HEK293 (cell line): Measurements from ENCODE around the gene ZNF81.
"Not testable (repeated sequence)": the region's sequence is repeated elsewhere in the genome, so short reads cannot be mapped to it uniquely, and the experiment has no call there.

Experiments
- CTCF ChIA-PET: fragments of 350-600 bp; formaldehyde crosslinking; extraction: SDS; loops from one replicate; lab custom pipeline; 2021; ENCODE audit warnings: antibody characterized with exemption; lab: Yijun Ruan, JAX
- POLR2A ChIA-PET: fragments of 300-600 bp; formaldehyde crosslinking; extraction: SDS; loops from one replicate; lab custom pipeline; 2020; ENCODE audit warnings: antibody characterized with exemption, inconsistent platforms; lab: Yijun Ruan, JAX
- H3K27ac ChIP-seq: fragments of 200-500 bp; sonication (Bioruptor generic); 2 replicates; pipeline ENCODE4 v1.5.1; 2014; ENCODE audit warnings: low read depth, low read length, control low read depth, inconsistent platforms; ENCODE audit errors: extremely low read depth
- H3K36me3 ChIP-seq, 2 experiments: fragments of 200-500 bp in 1 of 2; sonication (Bioruptor generic) in 1 of 2; 1 replicate in 1 of 2; 2 replicates in 1 of 2; pipeline ENCODE4 v1.5.1; 2014 to 2017; ENCODE audit warnings: inconsistent platforms in 2 of 2, low read length in 2 of 2; ENCODE audit not compliant: control insufficient read depth in 2 of 2, insufficient read depth in 1 of 2
- H3K4me1 ChIP-seq: fragments of 200-500 bp; sonication (Bioruptor generic); 2 replicates; pipeline ENCODE4 v1.5.1; 2014; ENCODE audit warnings: mild to moderate bottlenecking, low read length, inconsistent platforms; ENCODE audit not compliant: control insufficient read depth, insufficient read depth
- H3K4me3 ChIP-seq: 2 replicates; pipeline ENCODE4 v1.5.1; 2011; ENCODE audit warnings: low read depth, mild to moderate bottlenecking, control low read depth, low read length, moderate library complexity
- H3K9me3 ChIP-seq: fragments of 200-500 bp; sonication (Bioruptor generic); 2 replicates; pipeline ENCODE4 v1.5.1; 2014; ENCODE audit warnings: low read depth, low read length, inconsistent platforms; ENCODE audit not compliant: control insufficient read depth, insufficient read depth
- BCL11A ChIP-seq: fragments of 450-650 bp; formaldehyde crosslinking; IDR thresholded peaks from 2 replicates; pipeline ENCODE4 v1.5.1; 2016; ENCODE audit warnings: low read depth, missing biosample characterization, missing genetic modification characterization
- BCL11B ChIP-seq: fragments of 450-650 bp; formaldehyde crosslinking; IDR thresholded peaks from 2 replicates; pipeline ENCODE4 v1.5.1; 2016; ENCODE audit warnings: low read depth, missing biosample characterization, missing genetic modification characterization
- OVOL3 ChIP-seq: fragments of 450-650 bp; formaldehyde crosslinking; IDR thresholded peaks from 2 replicates; pipeline ENCODE4 v1.5.1; 2016; ENCODE audit warnings: missing biosample characterization, missing genetic modification characterization
- PRDM10 ChIP-seq: fragments of 450-650 bp; formaldehyde crosslinking; IDR thresholded peaks from 2 replicates; pipeline ENCODE4 v1.5.1; 2016; ENCODE audit warnings: missing biosample characterization, missing genetic modification characterization
- ZNF10 ChIP-seq: fragments of 450-650 bp; formaldehyde crosslinking; IDR thresholded peaks from 2 replicates; pipeline ENCODE4 v1.5.1; 2017; ENCODE audit warnings: missing biosample characterization, missing genetic modification characterization
- ZNF280D ChIP-seq: fragments of 450-650 bp; formaldehyde crosslinking; IDR thresholded peaks from 2 replicates; pipeline ENCODE4 v1.5.1; 2016; ENCODE audit warnings: missing biosample characterization, missing genetic modification characterization
- ZNF302 ChIP-seq: fragments of 450-650 bp; formaldehyde crosslinking; IDR thresholded peaks from 2 replicates; pipeline ENCODE4 v1.5.1; 2016; ENCODE audit warnings: missing biosample characterization, missing genetic modification characterization, low read depth
- ZNF362 ChIP-seq: fragments of 450-650 bp; formaldehyde crosslinking; IDR thresholded peaks from 2 replicates; pipeline ENCODE4 v1.5.1; 2016; ENCODE audit warnings: missing biosample characterization, missing genetic modification characterization
- ZNF37A ChIP-seq: fragments of 450-650 bp; IDR thresholded peaks from 2 replicates; pipeline ENCODE4 v1.5.1; 2018; ENCODE audit warnings: missing biosample characterization, missing genetic modification characterization
- ZNF548 ChIP-seq: fragments of 450-650 bp; formaldehyde crosslinking; IDR thresholded peaks from 2 replicates; pipeline ENCODE4 v1.5.1; 2016; ENCODE audit warnings: missing biosample characterization, missing genetic modification characterization
- ZNF558 ChIP-seq: fragments of 450-650 bp; formaldehyde crosslinking; IDR thresholded peaks from 2 replicates; pipeline ENCODE4 v1.5.1; 2016; ENCODE audit warnings: missing biosample characterization, missing genetic modification characterization
- ZNF670 ChIP-seq: fragments of 450-650 bp; formaldehyde crosslinking; IDR thresholded peaks from 2 replicates; pipeline ENCODE4 v1.5.1; 2016; ENCODE audit warnings: missing biosample characterization, missing genetic modification characterization, low read depth
- ZNF692 ChIP-seq: fragments of 450-650 bp; formaldehyde crosslinking; IDR thresholded peaks from 2 replicates; pipeline ENCODE4 v1.5.1; 2016; ENCODE audit warnings: missing biosample characterization, missing genetic modification characterization
- ZSCAN16 ChIP-seq: fragments of 450-650 bp; formaldehyde crosslinking; IDR thresholded peaks from 2 replicates; pipeline ENCODE4 v1.5.1; 2016; ENCODE audit warnings: missing biosample characterization, missing genetic modification characterization

ZNF81 gene

GRCh38 chrX:47956016-47956415, 119.3 kb downstream of the ZNF81 start:
- Histone ChIP-seq H3K9me3 (no peaks in the 10 kb centered on the region), H3K4me1 (no peaks in the 10 kb centered on the region), H3K4me3 (no peak overlapping the region), H3K27ac (no peak overlapping the region), H3K36me3 (no peaks in the 10 kb centered on the region)
- POLR2A ChIA-PET: no interaction called here
- CTCF ChIA-PET: no interaction called here
- TF ChIP-seq ZNF558 (tag by site-specific recombination): no peak
- no peak for TF ChIP-seq ZSCAN16
- TF ChIP-seq ZNF692: no peak
- no peak for TF ChIP-seq OVOL3
- TF ChIP-seq ZNF548 (tag by site-specific recombination): no peak

GRCh38 chrX:47958206-47958605, 121.5 kb downstream of the ZNF81 start:
- H3K36me3 ChIP-seq, H3K9me3 ChIP-seq, H3K27ac ChIP-seq, H3K4me3 ChIP-seq, H3K4me1 ChIP-seq, POLR2A ChIA-PET: not testable (repeated sequence)
- CTCF ChIA-PET: interaction anchor here (0.7 kb wide), 1 partner anchor 65 kb away, joined by 3 read pairs; no protein-coding TSS in a partner anchor

GRCh38 chrX:47958761-47959342, 122.2 kb downstream of the ZNF81 start:
- POLR2A ChIA-PET: no interaction called here
- no peak overlapping the region for H3K27ac ChIP-seq
- no peaks in the 10 kb centered on the region for H3K36me3 ChIP-seq
- no peak for TF ChIP-seq ZNF362 (tag by site-specific recombination)
- no peak for TF ChIP-seq ZNF10 (tag by site-specific recombination)
- H3K4me1 ChIP-seq: no peaks in the 10 kb centered on the region
- CTCF ChIA-PET: interaction anchor here (0.9 to 1.5 kb wide), 3 partner anchors 14 to 105 kb away, joined by 3 to 9 read pairs (median 5); no protein-coding TSS in a partner anchor
- no peaks in the 10 kb centered on the region for H3K9me3 ChIP-seq
- H3K4me3 ChIP-seq: no peak overlapping the region

GRCh38 chrX:47960406-47960805, 123.7 kb downstream of the ZNF81 start:
- H3K27ac ChIP-seq: no peak overlapping the region
- no peak for TF ChIP-seq PRDM10 (tag by site-specific recombination)
- TF ChIP-seq BCL11A (tag by site-specific recombination): no peak
- no peak for TF ChIP-seq ZNF302 (tag by site-specific recombination)
- no peak for TF ChIP-seq ZNF280D
- TF ChIP-seq ZNF670: no peak
- no peak for TF ChIP-seq BCL11B
- no peak for TF ChIP-seq ZNF37A (tag by site-specific recombination)
- TF ChIP-seq, all 188 proteins: peak for 0
- ChIA-PET POLR2A (no interaction called here), CTCF (interaction anchor here (0.6 to 1.3 kb wide), 3 partner anchors 63 to 536 kb away, joined by 3 to 4 read pairs (median 3); no protein-coding TSS in a partner anchor)
- no peak overlapping the region for H3K4me3 ChIP-seq
- H3K4me1 ChIP-seq: no peaks in the 10 kb centered on the region
- H3K36me3 ChIP-seq: no peaks in the 10 kb centered on the region
- H3K9me3 ChIP-seq: no peaks in the 10 kb centered on the region

- H3K9me3 ChIP-seq, H3K36me3 ChIP-seq, POLR2A ChIA-PET, CTCF ChIA-PET, H3K4me1 ChIP-seq, H3K4me3 ChIP-seq, H3K27ac ChIP-seq: not testable (repeated sequence)
Observed at GRCh38 chrX:47961830-47962229, 125.1 kb downstream of the ZNF81 start.
